ENCODE results near the gene ANKRD26.
"Not testable (repeated sequence)": the region's sequence is repeated elsewhere in the genome, so short reads cannot be mapped to it uniquely, and the experiment has no call there.

The ANKRD26 gene

GRCh38 chr10:27099916-27100812 is at the start of gene ANKRD26:
Gene ANKRD26, minus strand, starts transcription at chr10:27100494. Its CDS starts 168 bp downstream, at chr10:27100326.
- peak; percentile 92 to 96 (median 93) for DNase-seq (ENCODE audit: low read depth in 3 of 3)

- DNase-seq (ENCODE audit: low read depth in 3 of 3) = no peak
These were observed 47.4 kb upstream of the ANKRD26 start for GRCh38 chr10:27147701-27148100.

DNA sequence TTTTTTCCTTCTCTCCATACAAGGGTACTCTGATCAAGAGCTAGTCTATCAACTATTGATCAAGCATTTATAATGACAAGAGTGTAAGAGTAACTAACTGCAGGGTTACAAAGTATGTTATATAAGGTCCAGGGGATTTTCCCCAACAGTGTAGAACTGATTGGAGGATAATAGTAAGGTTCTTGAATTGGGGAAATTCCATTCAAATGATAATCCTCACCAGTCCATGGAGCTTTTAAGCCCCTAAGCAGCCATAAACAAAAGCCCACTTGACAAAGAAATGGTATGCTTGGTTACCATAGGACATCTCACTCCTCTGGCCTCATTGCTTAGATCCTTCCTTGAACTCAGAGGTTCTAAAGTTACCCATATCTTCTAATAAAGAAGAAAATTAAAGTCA is 45.6 kb upstream of the ANKRD26 start:
- no peak for DNase-seq (ENCODE audit: low read depth in 3 of 3)

- no peak for DNase-seq (ENCODE audit: low read depth in 3 of 3)
These were observed 43.4 kb upstream of the ANKRD26 start for GRCh38 chr10:27143686-27144085.

DNA sequence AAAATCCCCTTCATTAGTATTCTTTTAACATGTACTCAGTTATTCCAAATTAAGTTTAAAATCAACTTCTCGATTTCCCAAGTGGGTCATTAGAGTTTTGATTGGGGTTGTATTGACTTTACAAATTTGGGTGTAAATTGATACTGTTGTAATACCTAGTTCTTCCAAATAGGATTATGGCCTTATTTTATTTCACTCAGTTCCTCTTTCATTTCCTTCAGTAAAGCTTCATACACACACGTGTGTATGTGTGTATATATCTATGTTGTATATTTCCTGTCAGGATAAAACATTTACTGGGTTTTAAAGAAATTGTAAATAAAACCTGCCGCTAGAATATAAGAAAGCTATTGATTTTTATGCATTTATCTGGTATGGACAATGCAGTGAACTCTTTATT is 38.0 kb upstream of the ANKRD26 start:
- DNase-seq (ENCODE audit: low read depth in 3 of 3) = no peak

DNA sequence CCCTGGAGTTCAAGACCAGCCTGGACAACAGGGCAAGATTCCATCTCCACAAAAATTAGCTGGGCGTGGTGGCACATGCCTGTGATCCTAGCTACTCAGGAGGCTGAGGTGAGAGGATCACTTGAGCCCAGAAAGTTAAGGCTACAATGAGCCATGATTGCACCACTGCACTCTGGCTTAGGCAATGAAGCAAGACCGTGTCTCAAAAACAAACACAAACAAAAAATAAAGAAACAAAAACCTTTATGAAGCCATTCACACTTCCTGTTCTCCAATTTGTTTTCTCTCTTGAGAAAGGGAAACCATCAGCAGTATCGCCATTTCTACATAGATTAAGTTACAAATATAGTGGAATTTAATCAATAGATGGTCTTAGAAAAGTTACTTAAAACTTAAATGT is 34.1 kb upstream of the ANKRD26 start:
- no peak for DNase-seq (ENCODE audit: low read depth in 3 of 3)

DNA sequence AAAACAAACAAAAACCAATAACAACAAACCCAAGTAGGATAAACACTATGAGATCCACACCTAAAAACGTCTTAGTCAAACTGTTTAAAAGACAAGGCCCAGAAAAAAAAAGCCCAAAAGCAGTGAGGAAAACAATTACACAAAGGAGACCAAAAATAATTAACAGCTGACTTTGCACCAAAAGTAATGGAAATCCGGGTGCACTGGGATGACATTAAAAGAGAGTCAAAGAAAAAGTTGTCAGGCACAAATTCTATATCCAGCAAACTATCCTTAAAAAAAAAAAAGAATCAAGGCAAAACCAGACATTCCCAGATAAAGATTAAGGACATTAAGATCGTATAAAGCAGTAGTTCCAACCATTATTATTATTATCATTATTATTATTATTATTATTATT is 7.9 kb upstream of the ANKRD26 start:
- DNase-seq (ENCODE audit: low read depth in 3 of 3) = no peak

- DNase-seq (ENCODE audit: low read depth in 3 of 3) = no peak
These were observed 4.6 kb upstream of the ANKRD26 start for GRCh38 chr10:27104919-27105318.

DNA sequence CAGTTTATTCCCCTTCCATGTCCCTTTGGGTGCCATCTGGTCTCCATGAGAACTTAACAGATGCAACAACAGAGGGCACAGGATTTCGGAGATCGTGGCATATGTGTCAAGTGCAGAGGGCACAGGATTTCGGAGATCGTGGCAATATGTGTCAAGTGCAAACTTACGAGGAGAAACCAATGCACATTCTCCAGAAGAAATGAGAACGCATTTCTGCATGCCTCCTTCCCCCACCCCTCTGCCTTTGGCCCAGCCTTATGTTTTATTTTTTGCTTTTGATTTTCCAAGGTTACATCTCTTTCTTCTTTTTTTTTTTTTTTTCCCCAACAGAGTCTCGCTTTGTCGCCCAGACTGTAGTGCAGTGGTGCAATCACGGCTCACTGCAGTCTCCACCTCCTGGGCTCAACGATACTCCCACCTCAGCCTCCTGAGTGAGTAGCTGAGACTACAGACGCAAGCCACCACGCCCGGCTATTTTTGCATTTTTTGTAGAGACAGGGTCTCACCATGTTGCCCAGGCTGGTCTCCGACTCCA is 586 bp upstream of the ANKRD26 start:
- DNase-seq (ENCODE audit: low read depth in 3 of 3) = peak in 2 of 3 donors; percentile 14

DNA sequence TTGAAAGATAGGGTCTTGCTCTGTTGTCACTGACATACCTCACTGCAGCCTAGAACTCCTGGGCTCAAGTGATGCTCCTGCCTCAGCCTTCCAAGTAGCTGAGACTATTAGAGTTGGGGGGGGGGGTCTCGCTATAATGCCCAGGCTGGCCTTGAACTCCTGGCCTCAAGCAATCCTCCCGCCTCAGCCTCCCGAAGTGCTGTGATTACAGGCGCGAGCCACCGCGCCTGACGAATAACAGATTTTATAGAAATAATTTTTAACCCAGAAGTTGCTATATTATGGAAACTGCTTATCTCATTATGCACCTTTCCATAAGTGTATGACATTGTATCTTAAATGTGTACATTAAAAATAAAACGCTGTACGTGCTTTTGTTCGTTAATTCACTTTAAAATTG is 846 bp downstream of the ANKRD26 start:
- DNase-seq (ENCODE audit: low read depth in 3 of 3) = no peak

GRCh38 chr10:27088119-27089044 is 11.9 kb downstream of the ANKRD26 start:
- DNase-seq (ENCODE audit: low read depth in 3 of 3) = no peak

GRCh38 chr10:27072436-27073114 is 27.7 kb downstream of the ANKRD26 start:
- DNase-seq (ENCODE audit: low read depth in 3 of 3) = no peak

- DNase-seq (ENCODE audit: low read depth in 3 of 3) = no peak
These were observed 31.9 kb downstream of the ANKRD26 start for GRCh38 chr10:27068217-27068891.

DNA sequence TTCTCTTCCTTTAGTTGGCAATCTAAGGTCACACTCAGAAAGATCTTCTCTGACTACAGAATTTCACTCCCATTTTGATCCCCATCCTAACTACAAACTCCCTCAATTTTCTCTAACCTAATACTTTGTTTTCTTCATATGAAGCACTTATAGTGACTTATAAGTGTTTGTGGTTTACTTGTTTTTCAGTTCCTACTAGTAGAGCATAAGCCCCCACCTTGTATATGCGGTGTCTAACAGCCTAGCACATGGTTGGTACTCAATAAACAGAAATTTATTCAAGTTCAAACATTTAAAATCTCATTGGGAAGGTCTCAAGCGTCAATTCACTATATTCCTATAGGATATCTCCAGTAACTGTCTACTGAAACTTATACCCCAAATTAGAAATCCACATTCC is 35.2 kb downstream of the ANKRD26 start:
- no peak for DNase-seq (ENCODE audit: low read depth in 3 of 3)

GRCh38 chr10:27052656-27053055 is 47.6 kb downstream of the ANKRD26 start:
- no peak for DNase-seq (ENCODE audit: low read depth in 3 of 3)

DNA sequence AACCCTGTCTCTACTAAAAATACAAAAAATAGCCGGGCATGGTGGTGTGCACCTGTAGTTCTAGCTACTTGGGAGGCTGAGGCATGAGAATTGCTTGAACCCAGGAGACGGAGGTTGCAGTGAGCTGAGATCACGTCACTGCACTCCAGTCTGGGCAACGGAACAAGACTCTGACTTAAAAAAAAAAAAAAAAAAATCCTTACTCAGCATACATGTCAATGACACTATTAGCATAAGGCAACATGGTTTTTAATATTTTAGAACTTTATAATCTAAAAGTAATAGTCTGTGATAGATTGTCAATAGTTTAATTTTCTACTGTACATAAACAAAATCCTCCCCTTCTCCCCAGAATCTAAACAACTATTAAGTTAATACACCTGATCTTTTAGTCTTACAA is 55.0 kb downstream of the ANKRD26 start:
- not testable (repeated sequence) for DNase-seq (ENCODE audit: low read depth in 3 of 3)

GRCh38 chr10:27041196-27041595 is 59.1 kb downstream of the ANKRD26 start:
- no peak for DNase-seq (ENCODE audit: low read depth in 3 of 3)

DNA sequence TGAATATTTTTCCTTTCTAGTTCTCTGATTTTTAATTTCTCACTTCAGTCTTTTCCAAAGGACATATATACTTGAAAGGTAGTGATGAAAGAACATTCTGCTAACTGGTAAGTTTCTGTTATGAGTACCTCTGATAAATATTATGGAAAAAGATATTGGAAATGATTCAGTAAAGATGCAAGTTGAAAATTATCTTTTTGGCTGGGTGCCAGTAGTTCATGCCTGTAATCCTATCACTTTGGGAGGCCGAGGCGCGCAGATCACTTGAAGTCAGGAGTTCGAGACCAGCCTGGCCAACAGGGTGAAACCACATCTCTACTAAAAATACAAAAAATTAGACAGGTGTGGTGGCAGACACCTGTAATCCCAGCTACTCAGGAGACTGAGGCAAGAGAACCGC is 62.1 kb downstream of the ANKRD26 start:
- DNase-seq (ENCODE audit: low read depth in 3 of 3) = no peak

DNA sequence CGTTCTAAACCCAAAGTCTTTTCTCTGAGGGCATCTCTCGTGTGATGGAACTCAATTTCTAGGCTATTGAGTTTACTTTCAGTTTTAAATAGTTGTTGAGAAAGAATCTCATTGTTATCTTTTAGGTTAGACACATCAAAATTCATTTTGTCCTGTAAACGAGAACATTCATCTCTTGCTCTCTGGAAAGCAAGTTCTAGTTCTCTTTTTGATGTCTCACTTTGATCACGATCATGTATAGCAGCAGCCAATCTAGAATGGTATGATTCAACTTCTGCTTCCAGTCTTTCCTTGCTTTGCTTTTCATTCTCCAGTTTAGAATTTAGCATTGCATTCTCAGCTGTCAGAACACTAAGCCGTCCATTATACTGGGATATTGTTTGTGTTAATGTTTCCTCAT is 65.1 kb downstream of the ANKRD26 start:
- DNase-seq (ENCODE audit: low read depth in 3 of 3) = no peak

GRCh38 chr10:27030060-27030459 is 70.2 kb downstream of the ANKRD26 start:
- no peak for DNase-seq (ENCODE audit: low read depth in 3 of 3)

DNA sequence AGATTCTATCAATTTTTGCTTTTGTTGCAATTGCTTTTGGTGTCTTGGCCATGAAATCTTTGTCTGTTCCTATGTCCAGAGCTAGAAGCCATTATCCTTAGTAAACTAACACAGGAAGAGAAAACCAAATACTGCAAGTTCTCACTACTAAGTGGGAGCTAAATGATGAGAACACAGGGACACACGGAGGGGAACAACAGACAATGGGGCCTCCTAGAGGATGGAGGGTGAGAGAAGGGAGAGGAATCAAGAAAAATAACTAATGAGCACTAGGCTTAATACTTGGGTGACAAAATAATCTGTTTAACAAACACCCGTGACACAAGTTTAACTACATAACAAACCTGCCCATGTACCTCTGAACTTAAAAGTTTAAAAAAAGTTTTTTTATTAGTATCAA is 78.2 kb downstream of the ANKRD26 start:
- DNase-seq (ENCODE audit: low read depth in 3 of 3) = no peak

Data from stimulated activated CD4-positive, alpha-beta T cell treated with anti-CD3 and anti-CD28 coated beads, TNF-alpha, amount 100 ng/mL, for 48 hours (primary cell).